ENCODE data around the gene LIM2.

- TF ChIP-seq USF1 (IDR thresholded peaks at IDR 0.05) (no peak), MAX (IDR thresholded peaks at IDR 0.05) (no peak), TEAD4 (IDR thresholded peaks at IDR 0.05) (no peak), FOXM1 (IDR thresholded peaks at IDR 0.05; ENCODE audit: borderline replicate concordance, low read depth) (no peak), NFIC (IDR thresholded peaks at IDR 0.05) (no peak), RAD21 (IDR thresholded peaks at IDR 0.05; ENCODE audit: low read depth) (no peak), EGR1 (IDR thresholded peaks at IDR 0.05) (no peak)
These were observed 30.0 kb upstream of the LIM2 start for GRCh38 chr19:51417810-51418157.
